ENCODE data around the gene BTBD9.

The BTBD9 gene

GRCh38 chr6:38155621-38156204 is 484.0 kb downstream of the BTBD9 start:
- DNase-seq, result no peak

DNA sequence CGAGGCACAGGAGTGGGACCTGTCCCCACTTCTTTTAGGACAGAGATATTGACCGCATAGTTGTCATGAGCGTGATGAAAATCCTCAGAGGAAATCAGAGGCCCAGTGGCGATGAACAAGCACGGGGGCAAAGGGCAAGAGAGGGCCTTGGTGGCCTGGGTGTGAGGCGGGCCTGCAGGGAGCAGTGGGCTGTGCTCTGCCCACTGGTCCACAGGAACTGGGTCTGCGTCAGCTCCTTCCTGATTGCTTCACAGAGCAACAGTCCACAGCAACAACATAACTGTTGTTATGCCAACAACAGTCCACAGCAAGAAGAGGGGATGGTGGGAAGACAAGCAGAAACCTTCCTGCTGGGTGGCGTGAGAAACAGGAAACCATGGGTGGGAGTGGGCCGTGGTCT is 484.6 kb downstream of the BTBD9 start:
- DNase-seq, result no peak

- DNase-seq, result no peak
These were observed 485.0 kb downstream of the BTBD9 start for GRCh38 chr6:38154731-38155130.

DNA sequence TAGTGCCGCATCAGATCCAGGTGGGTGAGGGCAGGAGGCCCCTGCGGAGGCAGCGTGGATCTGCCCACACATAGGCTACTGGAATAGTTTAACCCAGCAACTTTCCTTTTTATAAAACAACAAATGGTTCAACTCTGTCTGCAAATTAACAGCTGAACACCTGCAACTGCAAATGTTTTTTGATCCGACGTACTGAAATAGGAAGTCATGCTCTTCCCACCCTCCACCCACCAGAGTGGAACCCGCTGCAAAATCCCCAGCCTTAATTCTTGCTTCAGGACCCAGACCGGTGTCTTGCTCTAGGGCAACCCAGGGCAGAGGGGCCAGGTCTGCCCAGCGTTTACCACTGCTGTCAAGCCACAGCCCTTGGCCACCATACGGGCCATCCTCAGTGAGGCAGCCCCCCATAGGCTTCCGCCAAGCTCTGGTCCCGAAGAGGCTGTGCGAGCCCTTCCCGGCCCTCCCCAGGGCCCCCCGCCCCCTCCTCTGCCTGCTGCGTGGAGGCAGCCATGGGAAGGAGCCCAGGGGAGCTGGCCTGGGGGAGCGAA is 485.9 kb downstream of the BTBD9 start:
- no peak for DNase-seq

DNA sequence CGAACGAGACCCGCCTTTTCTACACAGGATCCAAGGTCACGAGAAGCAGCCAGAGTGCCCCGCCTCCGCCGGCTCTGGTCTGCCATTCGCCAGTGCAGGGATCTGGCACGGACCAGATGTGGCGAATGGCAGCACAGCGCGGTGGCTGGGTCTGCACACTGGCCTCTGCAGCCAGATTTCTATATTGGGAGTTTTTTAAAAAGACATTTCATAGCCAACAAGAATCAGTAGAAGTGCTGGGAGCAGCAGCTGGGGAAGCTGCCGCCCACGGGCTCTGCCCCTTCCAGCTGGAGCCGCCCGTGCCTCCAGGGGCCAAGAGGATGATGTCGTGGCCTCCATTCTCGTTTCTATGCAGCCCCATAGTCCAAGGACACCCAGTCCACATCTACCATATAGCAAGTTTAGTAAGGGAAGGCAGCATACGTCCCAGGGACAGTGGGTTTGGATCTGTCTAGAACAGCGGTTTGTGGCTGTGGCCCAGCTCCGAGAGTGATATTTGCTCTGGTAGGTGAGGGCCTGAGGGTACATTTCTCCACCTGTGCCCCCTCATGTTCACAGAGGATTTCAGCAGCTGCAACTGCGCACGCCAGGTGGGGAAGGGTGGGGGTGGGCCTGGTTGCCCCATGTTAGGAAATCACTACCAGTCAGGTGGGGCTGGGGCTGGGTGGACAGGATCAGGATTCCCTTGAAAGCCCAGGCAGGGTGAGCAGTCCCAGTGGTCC is 486.5 kb downstream of the BTBD9 start:
- no peak for DNase-seq

- DNase-seq, result no peak
These were observed 487.1 kb downstream of the BTBD9 start for GRCh38 chr6:38152620-38153019.

GRCh38 chr6:38151580-38152500 is 487.9 kb downstream of the BTBD9 start:
- DNase-seq, result no peak

GRCh38 chr6:38150681-38151296 is 488.9 kb downstream of the BTBD9 start:
- no peak for DNase-seq

- no peak for DNase-seq
These were observed 489.7 kb downstream of the BTBD9 start for GRCh38 chr6:38150021-38150420.

- no peak for DNase-seq
These were observed 490.2 kb downstream of the BTBD9 start for GRCh38 chr6:38149531-38149930.

DNA sequence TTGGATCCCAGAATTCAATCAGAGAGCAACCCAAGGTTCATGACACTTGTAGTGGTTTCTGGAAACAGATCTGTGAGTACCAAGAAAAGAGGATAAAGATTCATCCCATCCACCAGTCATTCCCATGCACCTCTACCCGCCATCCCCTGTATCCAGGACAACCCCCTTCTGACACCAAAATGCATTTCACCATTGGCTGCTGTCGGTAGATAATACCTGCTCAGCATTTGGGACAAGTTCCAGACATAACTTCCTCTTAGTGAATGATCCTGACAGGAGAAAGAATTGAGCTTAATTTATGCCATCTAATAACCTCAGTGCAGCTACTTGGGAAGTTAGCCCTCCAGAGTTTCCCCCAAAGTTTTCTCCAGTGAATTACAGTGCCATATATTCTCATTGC is 491.1 kb downstream of the BTBD9 start:
- DNase-seq, result no peak

DNA sequence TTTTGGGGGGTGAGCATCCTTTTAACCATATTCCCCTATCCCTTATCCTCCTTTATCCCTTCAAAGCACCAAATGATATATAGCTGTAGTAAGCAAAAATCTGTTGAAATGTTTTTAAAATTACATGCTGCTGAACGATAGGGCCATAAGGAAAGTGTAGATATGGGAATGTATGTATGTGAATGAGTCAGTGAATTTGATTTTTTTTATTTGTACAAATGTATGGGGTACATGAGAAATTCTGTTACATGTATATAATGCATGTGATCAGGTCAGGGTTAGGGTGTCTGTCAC is 493.0 kb downstream of the BTBD9 start:
- no peak for DNase-seq

GRCh38 chr6:38146021-38146733 is 493.6 kb downstream of the BTBD9 start:
- no peak for DNase-seq

DNA sequence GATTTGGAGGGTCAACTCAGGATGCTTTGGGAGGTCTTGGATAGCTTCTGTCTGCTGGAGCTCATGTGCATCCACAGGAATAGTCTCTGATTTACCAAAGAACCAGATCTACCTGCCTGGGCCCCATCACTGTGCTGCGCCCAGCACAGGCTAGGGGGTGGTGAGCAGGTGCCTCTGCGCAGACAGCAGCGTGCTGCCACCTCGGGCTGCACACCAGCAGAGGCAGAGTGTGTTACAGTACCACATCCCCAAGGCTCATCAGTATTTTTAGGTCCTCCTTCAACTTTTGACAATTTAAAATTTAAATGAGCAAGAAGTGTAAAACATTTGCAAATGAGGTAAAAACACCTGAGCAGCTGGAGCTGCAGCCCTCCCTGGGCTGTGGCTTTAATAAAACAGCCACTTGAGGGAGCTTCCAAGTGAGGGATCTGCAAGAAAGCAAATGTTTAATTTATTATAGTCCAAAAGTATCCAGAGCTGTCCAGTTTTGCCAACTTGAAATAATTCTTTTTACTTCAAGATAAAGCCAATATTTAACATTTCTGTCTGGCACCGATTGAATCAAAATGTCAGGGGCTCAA is 495.3 kb downstream of the BTBD9 start:
- no peak for DNase-seq

DNA sequence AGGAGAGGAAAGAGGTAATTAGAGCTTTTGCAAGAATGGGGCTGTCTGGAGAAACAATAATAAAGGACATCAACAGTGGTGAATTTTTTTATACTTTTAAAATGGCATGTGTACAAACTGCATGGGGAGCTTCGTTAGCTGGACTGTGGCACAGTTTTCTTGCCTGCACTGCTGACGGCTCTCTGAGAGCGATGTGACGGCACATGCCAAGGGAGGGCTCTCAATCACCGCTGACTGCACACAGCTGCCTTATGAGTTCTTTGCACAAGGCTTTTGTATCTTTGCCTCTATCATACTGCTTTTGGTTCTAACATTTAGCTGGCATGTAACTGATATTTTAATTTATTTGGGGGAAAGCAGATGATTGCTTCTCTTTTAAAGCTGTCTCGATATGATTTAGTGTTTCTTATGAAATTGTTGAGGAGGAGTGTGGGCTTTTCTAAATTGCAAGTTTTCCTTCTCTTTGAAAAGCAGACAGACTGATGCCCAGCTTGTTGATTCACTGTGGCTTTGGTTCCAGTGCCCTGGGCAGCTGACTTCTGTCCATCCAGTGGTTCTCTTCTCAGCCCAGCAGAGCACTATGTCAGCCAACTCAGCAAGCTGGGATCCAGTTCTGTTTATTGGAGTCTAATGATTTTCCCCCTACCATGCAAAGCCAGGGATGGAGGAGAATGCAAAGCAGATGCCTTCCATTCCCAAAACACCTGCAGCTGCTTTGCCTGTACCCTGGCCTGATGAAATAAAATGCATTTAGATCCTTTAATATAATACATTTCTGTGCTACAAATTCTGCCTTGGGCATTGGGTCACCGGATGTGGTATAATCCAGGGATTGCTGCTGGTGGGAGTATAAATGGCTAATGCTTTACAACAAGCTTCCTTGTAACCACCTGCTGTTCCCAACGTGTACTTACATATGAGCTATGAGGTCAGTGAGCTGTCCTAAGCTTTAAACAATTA is 496.3 kb downstream of the BTBD9 start:
- DNase-seq, result no peak

DNA sequence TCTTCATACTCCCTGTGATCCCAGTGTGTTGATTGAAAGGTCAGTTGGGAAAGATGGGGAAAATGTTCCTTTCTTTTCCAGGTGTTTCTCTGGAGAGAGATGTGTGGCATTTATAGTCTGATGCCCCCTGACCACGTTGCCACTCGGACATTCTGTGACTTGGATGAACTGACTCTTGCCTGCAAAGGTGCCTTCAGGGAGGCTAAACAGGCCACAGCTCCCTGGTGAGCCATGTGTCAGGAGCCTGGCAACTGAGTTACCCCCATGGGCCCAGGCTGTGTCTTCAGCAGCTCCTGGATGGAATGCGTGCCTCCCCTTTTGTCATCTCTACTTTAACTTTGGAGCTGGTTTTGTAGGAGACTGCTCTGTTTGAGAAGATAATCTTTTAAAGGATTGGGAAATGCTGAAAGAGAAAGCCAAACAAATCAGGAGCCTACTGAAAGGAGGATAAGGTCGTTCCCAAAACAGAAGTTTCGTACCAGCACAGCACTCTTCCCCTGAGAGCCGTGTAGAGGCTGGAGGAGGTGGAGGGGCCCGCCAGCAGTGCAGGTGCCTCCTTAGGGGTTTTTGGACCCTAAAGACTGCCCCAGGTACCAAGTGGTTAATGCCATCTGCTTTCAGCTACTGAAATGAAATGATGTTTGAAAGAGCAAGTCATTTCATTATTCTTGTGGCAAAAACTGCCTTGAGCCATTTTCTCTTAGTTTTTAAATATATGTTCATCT is 497.4 kb downstream of the BTBD9 start:
- no peak for DNase-seq

DNA sequence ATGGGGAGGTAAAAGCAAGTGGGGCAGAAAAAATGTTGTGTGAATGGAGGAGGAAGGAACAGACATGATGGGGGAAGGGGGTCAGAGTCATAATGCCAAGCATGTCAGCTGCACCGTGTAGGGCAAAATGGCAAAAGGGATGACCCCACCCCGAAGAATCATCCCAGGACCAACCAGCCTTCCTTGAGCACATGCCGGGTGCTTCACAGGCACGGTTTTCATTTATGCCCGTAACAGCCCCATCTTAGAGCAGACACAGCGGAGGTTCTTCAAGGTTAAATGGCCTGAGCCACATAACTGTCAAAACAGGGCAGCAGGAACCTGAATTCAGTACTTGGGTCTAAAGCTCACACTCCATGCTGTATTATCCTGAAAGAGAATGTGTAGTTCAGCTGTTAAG is 498.0 kb downstream of the BTBD9 start:
- no peak for DNase-seq

- DNase-seq, result no peak
These were observed 498.6 kb downstream of the BTBD9 start for GRCh38 chr6:38141085-38141484.

DNA sequence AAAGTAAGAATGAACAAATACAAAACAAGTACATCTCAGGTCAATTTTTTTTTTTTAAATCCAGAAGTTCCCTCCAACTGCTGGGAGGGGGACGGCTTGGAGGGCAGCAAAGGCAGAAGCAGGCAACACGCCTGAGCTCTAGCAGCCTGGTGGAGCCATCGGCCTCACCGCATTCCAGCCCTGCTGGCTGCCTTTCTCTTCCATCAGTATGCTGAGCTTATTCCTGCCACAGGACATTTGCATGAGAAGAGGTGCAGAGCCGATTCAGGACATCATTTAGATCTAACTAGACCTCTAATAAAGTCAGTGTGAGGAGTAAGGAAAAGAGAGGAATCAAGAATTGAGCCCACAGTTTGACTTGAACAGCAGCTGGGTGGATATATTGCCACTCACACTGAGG is 501.4 kb downstream of the BTBD9 start:
- no peak for DNase-seq

DNA sequence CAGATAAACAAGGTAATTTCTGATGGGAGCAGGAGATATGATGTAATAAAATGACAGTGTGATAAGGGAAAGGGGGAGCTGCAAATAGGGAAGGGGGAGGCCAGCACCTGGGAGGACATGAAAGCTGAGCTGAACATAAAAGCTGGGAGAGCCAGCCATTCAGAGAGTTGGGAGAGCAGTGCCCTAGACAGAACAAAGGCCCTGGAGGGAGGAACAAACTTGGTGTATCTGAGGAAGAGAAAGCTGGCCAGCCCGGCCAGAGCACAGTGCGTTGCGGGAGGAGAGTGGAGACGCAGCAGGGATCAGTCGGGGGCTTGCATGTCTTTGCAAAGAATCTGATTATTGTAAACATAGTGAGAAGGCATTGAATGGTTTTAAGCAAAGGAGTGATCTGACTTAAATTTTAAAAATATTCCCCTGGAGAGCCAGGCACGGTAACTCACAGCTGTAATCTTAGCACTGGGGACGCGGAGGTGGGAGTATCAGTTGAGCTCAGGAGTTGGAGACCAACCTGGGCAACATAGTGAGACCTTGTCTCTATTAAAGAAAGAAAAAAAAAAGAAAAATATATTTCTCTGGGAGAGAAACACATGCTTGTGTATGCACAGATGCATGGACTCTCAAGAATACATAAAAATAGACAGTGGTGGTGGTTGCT is 502.0 kb downstream of the BTBD9 start:
- no peak for DNase-seq
